Fibroblast of gingiva (primary cell): Measurements from ENCODE around the gene VMO1.
A peak's percentile ranks its signal among the peaks of the same experiment; 100 is the strongest.

Experiments
- DNase-seq: peaks from one replicate; pipeline ENCODE4 v3.0.0-alpha.2; 2011; ENCODE audit warnings: low read depth

The VMO1 gene

DNA sequence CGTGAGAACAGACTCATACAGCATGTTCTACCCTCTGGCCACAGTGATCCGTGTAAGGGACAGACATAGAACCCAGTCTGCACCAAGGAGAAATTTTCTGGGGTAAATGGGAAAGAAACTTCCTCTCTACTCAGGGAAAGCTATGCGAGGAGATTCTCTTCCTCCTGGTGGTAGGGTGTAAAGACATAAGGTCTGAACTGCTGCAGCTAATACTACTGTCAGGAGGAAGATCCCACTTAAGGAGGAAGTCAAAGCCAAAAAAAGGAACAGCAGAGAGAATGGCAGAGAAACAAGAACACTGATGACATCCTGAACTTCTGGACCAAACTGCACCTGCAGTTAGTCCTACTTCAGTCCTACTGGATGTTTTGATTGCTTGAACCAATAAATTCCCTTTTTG lies 21.6 kb downstream of the VMO1 start:
- DNase-seq, result no peak

DNA sequence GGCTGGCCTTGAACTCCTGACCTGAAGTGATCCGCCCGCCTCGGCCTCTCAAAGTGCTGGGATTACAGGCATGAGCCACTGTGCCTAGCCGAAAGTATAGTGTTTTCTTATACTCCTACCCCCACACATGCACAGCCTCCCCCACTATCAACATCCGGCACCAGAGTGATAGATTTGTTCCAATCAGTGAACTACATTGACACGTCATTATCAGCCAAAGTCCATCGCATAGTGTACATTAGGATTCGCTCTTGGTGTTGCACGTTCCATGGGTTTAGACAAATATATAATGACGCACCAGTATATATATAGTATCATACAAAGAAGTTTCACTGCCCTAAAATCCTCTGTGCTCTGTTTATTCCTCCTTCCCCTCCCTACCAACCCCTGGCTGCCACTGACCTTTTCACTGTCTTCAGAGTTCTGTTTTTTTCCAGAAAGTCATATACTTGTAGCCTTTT lies 26.4 kb downstream of the VMO1 start:
- DNase-seq, result no peak

DNA sequence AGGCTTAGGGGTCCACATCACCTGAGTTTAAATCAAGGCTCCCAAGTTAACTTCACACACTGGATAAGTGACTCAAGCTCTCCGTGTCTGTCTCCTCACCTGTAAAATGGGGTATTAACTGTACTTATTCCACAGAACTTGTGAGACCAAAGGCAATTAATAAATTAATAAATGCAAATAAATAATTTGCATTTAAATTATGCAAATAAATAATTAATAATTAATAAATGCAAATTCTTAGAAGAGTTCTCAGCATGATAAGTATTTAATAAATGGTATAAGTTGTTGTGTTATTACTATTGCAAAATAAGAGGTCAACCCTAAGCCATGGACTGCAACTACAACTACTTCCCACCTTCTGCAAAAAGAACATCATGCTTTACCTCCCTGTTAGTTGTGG lies 32.8 kb downstream of the VMO1 start:
- DNase-seq, result no peak

DNA sequence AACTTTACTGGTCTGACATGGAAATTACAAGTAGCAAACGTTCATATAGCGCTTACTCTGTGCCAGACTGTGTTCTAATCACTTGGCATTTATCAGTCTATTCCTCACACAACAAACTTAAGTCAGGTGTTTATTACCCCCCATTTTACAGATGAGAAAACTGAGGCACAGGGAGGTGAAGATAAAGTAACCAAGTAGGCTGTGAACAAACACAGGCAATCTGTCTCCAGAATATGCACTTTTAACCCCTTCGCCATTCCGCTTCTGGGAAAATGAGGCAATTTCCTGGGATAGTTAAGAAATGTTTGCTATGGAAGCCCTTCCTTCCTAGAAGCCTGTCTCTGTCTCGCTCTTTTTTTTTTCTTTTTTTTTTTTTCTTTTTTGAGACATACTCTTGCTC lies 34.2 kb downstream of the VMO1 start:
- peak; percentile 9 for DNase-seq

- no peak for DNase-seq
Measured at GRCh38 chr17:4750606-4751005, 35.6 kb downstream of the VMO1 start.

- DNase-seq, result no peak
Measured at GRCh38 chr17:4748686-4749085, 37.5 kb downstream of the VMO1 start.

DNA sequence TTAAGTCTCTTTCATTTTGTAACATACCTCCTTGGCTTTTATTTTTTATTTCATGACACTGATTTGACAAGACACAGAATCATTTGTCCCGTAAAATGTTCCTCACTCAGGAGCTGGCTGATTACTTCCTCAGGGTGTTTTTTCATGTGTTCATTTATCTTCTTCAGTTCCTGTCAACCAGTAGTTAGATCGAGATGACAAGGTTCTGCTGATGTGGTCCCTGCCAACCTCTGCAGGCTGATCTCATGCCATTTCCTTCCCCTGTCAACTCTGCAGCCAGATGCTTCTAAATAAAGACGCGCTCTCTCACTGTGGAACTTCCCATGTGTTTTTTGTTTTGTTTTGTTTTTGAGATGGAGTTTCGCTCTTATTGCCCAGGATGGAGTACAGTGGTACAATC lies 38.3 kb downstream of the VMO1 start:
- DNase-seq, result no peak

- no peak for DNase-seq
Measured at GRCh38 chr17:4744999-4745969, 40.9 kb downstream of the VMO1 start.

- DNase-seq, result no peak
Measured at GRCh38 chr17:4743898-4744297, 42.3 kb downstream of the VMO1 start.

GRCh38 chr17:4743216-4743615 lies 42.9 kb downstream of the VMO1 start:
- DNase-seq, result no peak

DNA sequence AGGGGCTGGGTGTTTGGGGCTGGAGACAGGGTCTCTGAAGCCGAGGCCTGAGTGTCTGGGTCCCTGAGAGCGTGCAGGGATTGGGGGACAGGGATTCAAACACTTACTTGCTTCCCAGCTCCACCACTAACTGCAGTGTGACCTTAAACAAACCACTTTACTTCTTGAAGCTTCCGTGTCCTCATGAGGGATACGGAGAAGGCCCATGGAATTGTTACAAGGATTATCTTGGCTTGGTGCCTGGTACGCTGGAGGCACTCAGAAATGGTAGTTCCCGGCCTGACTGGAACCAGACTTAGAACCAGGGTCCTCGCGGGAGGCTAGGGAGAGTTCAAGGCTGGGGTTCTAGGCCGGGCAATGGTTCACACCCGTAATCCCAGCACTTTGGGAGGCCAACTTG lies 43.5 kb downstream of the VMO1 start:
- DNase-seq, result no peak

DNA sequence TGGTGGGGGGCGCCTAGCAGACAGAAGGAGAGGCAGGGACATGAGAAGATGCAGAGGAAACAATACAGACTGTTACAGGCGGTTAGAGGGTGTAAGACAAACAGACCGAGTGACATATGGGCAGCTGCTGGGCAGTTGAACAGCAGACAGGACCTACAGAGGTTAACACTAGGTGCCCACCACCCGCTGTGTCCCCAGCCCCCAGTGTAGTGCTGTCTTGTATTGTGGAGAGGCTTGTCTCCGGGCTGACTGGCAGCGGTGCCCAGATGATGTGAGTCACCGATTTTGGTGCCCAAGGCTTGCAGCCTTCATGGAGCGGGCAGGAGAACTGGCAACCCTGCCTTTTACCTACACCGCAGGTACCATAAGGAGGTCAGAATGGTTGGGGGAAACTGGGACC lies 44.0 kb downstream of the VMO1 start:
- no peak for DNase-seq

DNA sequence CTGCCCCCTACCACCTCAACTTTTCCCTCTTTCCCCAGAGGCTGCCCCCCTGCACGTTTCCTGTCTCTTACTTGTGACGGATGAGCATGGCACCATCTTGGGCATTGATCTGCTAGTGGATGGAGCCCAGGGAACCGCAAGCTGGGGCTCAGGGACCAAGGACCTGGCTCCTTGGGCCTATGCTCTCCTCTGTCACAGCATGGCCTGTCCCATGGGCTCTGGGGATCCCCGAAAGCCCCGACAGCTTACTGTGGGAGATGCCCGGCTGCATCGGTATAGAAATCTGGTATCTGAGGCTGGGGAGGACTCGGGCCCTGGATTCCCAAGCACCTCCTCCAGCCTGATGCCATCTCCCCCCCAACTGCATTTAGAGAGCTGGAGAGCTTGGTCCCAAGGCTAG lies 44.6 kb downstream of the VMO1 start:
- DNase-seq, result no peak

DNA sequence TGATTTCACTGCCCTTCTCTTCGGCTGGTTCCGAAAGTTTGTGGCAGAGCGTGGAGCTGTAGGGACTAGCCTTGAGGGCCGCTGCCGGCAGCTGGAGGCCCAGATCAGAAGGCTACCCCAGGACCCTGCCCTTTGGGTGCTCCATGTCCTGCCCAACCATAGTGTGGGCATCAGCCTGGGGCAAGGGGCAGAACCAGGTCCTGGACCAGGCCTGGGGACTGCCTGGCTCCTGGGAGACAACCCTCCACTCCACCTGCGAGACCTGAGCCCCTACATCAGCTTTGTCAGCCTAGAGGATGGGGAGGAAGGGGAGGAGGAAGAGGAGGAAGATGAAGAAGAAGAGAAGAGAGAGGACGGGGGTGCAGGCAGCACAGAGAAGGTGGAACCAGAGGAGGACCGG lies 45.6 kb downstream of the VMO1 start:
- DNase-seq, result no peak

GRCh38 chr17:4740025-4740351 lies 46.2 kb downstream of the VMO1 start:
- no peak for DNase-seq

GRCh38 chr17:4739122-4740024 lies 46.8 kb downstream of the VMO1 start, which contains the start of the genes CXCL16 and ZMYND15:
Gene CXCL16, minus strand, starts transcription at chr17:4739928. Its CDS starts 589 bp downstream, at chr17:4739339.
Gene ZMYND15, plus strand, starts transcription at chr17:4739833. Its CDS starts 716 bp downstream, at chr17:4740549.
- peak; percentile 13 for DNase-seq

DNA sequence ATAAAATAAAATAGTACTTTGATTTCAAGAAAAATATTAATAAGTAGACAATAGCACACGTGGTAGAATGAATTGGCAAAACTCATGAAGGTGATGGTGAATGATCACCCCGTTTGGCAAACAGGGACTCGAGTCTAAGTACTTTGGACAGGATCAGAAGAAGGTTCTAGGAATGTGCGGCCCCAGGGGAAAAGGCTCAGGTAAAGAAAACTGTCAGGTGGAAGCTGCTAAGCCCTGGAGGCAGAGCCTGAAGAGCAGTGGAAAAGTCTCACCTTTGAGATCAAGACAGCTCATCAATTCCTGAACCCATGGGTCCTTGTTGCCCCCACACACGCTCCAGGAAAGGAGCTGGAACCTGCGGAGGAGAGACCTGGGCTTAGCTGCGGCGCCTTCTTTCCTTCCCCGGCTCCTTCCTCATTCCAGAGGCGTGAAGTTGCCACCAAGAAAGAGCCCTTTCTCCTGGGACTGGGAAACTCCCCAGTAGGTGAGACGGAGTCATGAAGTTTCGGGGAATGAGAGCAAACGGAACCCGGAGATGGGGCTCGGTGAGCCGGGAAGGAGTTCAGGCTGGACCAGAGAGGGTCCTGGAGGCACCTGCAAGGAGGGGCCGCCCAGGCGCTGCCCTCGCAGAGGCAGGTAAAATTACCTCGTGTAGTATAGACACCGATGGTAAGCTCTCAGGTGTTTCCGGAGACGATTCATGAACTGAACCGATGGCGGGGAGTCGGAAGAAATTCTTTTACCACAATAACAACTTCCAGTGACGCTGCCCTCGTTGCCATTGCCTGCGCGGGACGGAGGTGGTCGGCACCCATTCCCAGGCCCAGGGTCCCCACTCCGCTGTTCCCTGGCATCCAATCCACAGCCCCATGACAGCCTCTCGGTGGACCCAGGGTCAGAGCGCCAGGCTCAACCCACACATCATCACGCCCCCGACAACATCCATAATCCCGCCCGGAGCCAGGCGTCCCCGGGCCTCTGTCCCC lies 47.7 kb downstream of the VMO1 start:
- no peak for DNase-seq

- DNase-seq, result no peak
Measured at GRCh38 chr17:4735876-4736651, 50.1 kb downstream of the VMO1 start.
